Neural crest cell (in vitro differentiated cells): ENCODE measurements around the gene KRTAP27-1. TPM values are rescaled to one million over a fixed set of nuclear protein-coding genes. Genes with fewer than 3 reads are reported as not detected.

ENCODE experiments used
- DNase-seq: peaks from one replicate; pipeline ENCODE4 v3.0.0; 2021; ENCODE audit warnings: low read depth, mixed read lengths, low spot score
- H3K27ac Mint-ChIP-seq: one replicate; pipeline ENCODE4 v1.8.0; 2021; ENCODE audit warnings: mild to moderate bottlenecking, mixed read lengths; ENCODE audit not compliant: unreplicated experiment
- H3K27me3 Mint-ChIP-seq: 2 replicates; pipeline ENCODE4 v1.8.0; 2021; ENCODE audit warnings: low read depth, mild to moderate bottlenecking, mixed read lengths
- H3K36me3 Mint-ChIP-seq: 2 replicates; pipeline ENCODE4 v1.8.0; 2021; ENCODE audit warnings: low read depth, mild to moderate bottlenecking, mixed read lengths
- H3K4me1 Mint-ChIP-seq: 2 replicates; pipeline ENCODE4 v1.8.0; 2021; ENCODE audit warnings: mixed read lengths
- H3K4me3 Mint-ChIP-seq: one replicate; pipeline ENCODE4 v1.8.0; 2021; ENCODE audit warnings: mild to moderate bottlenecking, mixed read lengths
- H3K9me3 Mint-ChIP-seq: 2 replicates; pipeline ENCODE4 v1.8.0; 2021; ENCODE audit warnings: mixed read lengths
- CTCF ChIP-seq: fragments of 200-600 bp; sonication (generic); conservative IDR thresholded peaks from 2 replicates; pipeline ENCODE4 v1.5.0; 2021; ENCODE audit warnings: antibody characterized with exemption, mild to moderate bottlenecking
- total RNA-seq: library from RNA; stranded (reverse); gene quantifications from 2 replicates; pipeline ENCODE4 v1.2.1, GENCODE V29; 2021

The KRTAP27-1 gene
- total RNA-seq, 1 donor from 2014 or later: not detected

GRCh38 chr21:30351534-30351933, 14.0 kb upstream of the KRTAP27-1 start:
- Mint-ChIP-seq H3K36me3 (no peaks in the 10 kb centered on the region), H3K9me3 (peaks cover 2% of the 10 kb centered on the region), H3K4me3 (no peak overlapping the region), H3K27ac (no peak overlapping the region), H3K27me3 (no peaks in the 10 kb centered on the region), H3K4me1 (peaks cover 8% of the 10 kb centered on the region)
- TF ChIP-seq CTCF: no peak
- no peak for DNase-seq

- Mint-ChIP-seq H3K27ac (no peak overlapping the region), H3K9me3 (peaks cover 8% of the 10 kb centered on the region), H3K27me3 (no peaks in the 10 kb centered on the region), H3K4me1 (peaks cover 7% of the 10 kb centered on the region), H3K36me3 (no peaks in the 10 kb centered on the region), H3K4me3 (no peak overlapping the region)
- TF ChIP-seq CTCF: no peak
- no peak for DNase-seq
Measured at GRCh38 chr21:30349572-30349971, 12.1 kb upstream of the KRTAP27-1 start.

- no peak for TF ChIP-seq CTCF
- no peak for DNase-seq
- peaks cover 4% of the 10 kb centered on the region for H3K4me1 Mint-ChIP-seq
- no peak within 1 kb of the TSS for H3K4me3 Mint-ChIP-seq
- peaks cover 6% of the 10 kb centered on the region for H3K9me3 Mint-ChIP-seq
- H3K27ac Mint-ChIP-seq: no peak within 1 kb of the TSS
- H3K36me3 Mint-ChIP-seq: no peaks in the 10 kb centered on the region
- H3K27me3 Mint-ChIP-seq: no peaks in the 10 kb centered on the region
Measured at GRCh38 chr21:30348506-30348905, 11.0 kb upstream of the KRTAP27-1 start, which contains the start of gene KRTAP23-1. KRTAP23-1 (minus strand) TSS chr21:30348606; CDS start chr21:30348606, 0 bp downstream.

- TF ChIP-seq CTCF: no peak
- no peak overlapping the region for H3K4me3 Mint-ChIP-seq
- H3K36me3 Mint-ChIP-seq: no peaks in the 10 kb centered on the region
- DNase-seq: no peak
- H3K9me3 Mint-ChIP-seq: peaks cover 6% of the 10 kb centered on the region
- no peaks in the 10 kb centered on the region for H3K27me3 Mint-ChIP-seq
- no peak overlapping the region for H3K27ac Mint-ChIP-seq
- peaks cover 2% of the 10 kb centered on the region for H3K4me1 Mint-ChIP-seq
Measured at GRCh38 chr21:30345014-30345413, 7.5 kb upstream of the KRTAP27-1 start.

GRCh38 chr21:30340714-30341573, 3.5 kb upstream of the KRTAP27-1 start:
- Mint-ChIP-seq H3K4me3 (no peak overlapping the region), H3K9me3 (peaks cover 6% of the 10 kb centered on the region), H3K27ac (no peak overlapping the region), H3K36me3 (no peaks in the 10 kb centered on the region), H3K4me1 (no peaks in the 10 kb centered on the region), H3K27me3 (no peaks in the 10 kb centered on the region)
- peak; percentile 92 for TF ChIP-seq CTCF
- DNase-seq: peak; percentile 61
